Stomach (tissue), 9 donors: ENCODE results near the gene ACTN4. TPM values are rescaled to one million over a fixed set of nuclear protein-coding genes. Genes with fewer than 3 reads are reported as not detected.
"Not testable (repeated sequence)": the region's sequence is repeated elsewhere in the genome, so short reads cannot be mapped to it uniquely, and the experiment has no call there.

Source experiments
- DNase-seq, 2 donors: peaks; one replicate each; pipeline versions ENCODE4 v3.0.0 to v3.0.0-alpha.2; 2013 to 2019
- H3K27ac ChIP-seq, 5 donors: fragments of 200-600 bp in 4 of 5; sonication (generic) in 4 of 5; one replicate each; pipeline ENCODE4 v1.5.1; 2013 to 2019; ENCODE audit warnings: mild to moderate bottlenecking in 1 of 5, moderate library complexity in 1 of 5
- H3K27me3 ChIP-seq, 3 donors: fragments of 200-600 bp; sonication (generic); one replicate each; pipeline ENCODE4 v1.5.1; 2017 to 2019; ENCODE audit warnings: mixed run types in 1 of 3
- H3K36me3 ChIP-seq, 4 donors: fragments of 200-600 bp; sonication (generic); 1 replicate in 3 of 4; 2 replicates in 1 of 4; pipeline ENCODE4 v1.5.1; 2016 to 2019
- H3K4me1 ChIP-seq, 4 donors: fragments of 200-600 bp; sonication (generic); one replicate each; pipeline ENCODE4 v1.5.1; 2016 to 2019
- H3K4me3 ChIP-seq, 4 donors: fragments of 200-600 bp; sonication (generic) in 3 of 4; one replicate each; pipeline ENCODE4 v1.5.1; 2016 to 2019; ENCODE audit warnings: mild to moderate bottlenecking in 1 of 4
- H3K9me3 ChIP-seq, 4 donors: fragments of 200-600 bp; sonication (generic); one replicate each; pipeline ENCODE4 v1.5.1; 2016 to 2019
- CTCF ChIP-seq, 7 experiments: fragments of 450-650 bp in 4 of 7; fragments of 200-600 bp in 3 of 7; sonication (generic) in 3 of 7; IDR thresholded peaks; one replicate each; pipeline ENCODE4 v1.5.1; 2016 to 2019; ENCODE audit warnings: antibody characterized with exemption in 7 of 7, control low read depth in 2 of 7, mild to moderate bottlenecking in 1 of 7
- EP300 ChIP-seq: sonication (generic); formaldehyde crosslinking; IDR thresholded peaks from one replicate; pipeline ENCODE4 v1.6.1; 2017; ENCODE audit warnings: antibody characterized with exemption
- POLR2A ChIP-seq, 4 donors: fragments of 450-650 bp; IDR thresholded peaks; one replicate each; pipeline ENCODE4 v1.6.1; 2016; ENCODE audit warnings: antibody characterized with exemption in 4 of 4, control low read depth in 2 of 4, mild to moderate bottlenecking in 1 of 4, moderate library complexity in 1 of 4
- POLR2AphosphoS5 ChIP-seq, 3 donors: sonication (generic); formaldehyde crosslinking; IDR thresholded peaks; one replicate each; pipeline ENCODE4 v1.6.1; 2016; ENCODE audit warnings: antibody characterized with exemption in 3 of 3
- WGBS, 5 donors: extraction: QIAGEN DNeasy Blood & Tissue Kit in 3 of 5; methylation state at CpG; one replicate each; pipeline versions ENCODE4 v1.1.5 to v1.1.7; 2013 to 2018; 5-methylcytosine and 5-hydroxymethylcytosine counted together
- intact Hi-C: fragments of 100-400 bp; cut with DNase I; formaldehyde crosslinking; loops from one replicate; pipeline ENCODE4 v1.15.1; 2023; ENCODE audit warnings: low total_unique reads
- polyA plus RNA-seq, 3 donors: library from polyadenylated mRNA; stranded (reverse); fragments of 200-250 nt; gene quantifications; one replicate each; pipeline ENCODE4 v1.2.3, GENCODE V29; 2013
- total RNA-seq, 5 donors: library from RNA; depleted of rRNA; stranded (reverse); fragments of >200 nt; gene quantifications; one replicate each; pipeline versions ENCODE4 v1.1.0 to v1.2.3, GENCODE V29; 2014 to 2016
- donor health status: healthy with polysubstance abuse.
- donor health status: Bipolar disorder and iron deficiency.
- donor health status: healthy.

Gene ACTN4
- total and polyA plus RNA-seq, 8 donors, result 55.3 to 343 (median 261) TPM

- WGBS, 5 donors, result 77 to 88% (median 80%) methylated on average over 3 of the region's 3 CpGs
- DNase-seq, result no peak
- no peak overlapping the region for H3K27ac ChIP-seq
- H3K4me1 ChIP-seq, result peaks cover 5 to 18% (median 7%) of the 10 kb centered on the region in 4 donors
- H3K9me3 ChIP-seq, result no peaks in the 10 kb centered on the region
- TF ChIP-seq POLR2AphosphoS5 (IDR thresholded peaks at IDR 0.05) (no peak), POLR2A (IDR thresholded peaks at IDR 0.05) (no peak), EP300 (no peak), CTCF (IDR thresholded peaks at IDR 0.05) (no peak)
- H3K27me3 ChIP-seq, result no peaks in the 10 kb centered on the region
- peaks cover 87 to 98% (median 97%) of the 10 kb centered on the region in 4 donors for H3K36me3 ChIP-seq
- H3K4me3 ChIP-seq, result no peak overlapping the region
- intact Hi-C loops, result no loop called here
Observed at GRCh38 chr19:38624822-38625221, 22.6 kb upstream of the ACTN4 start.

- Histone ChIP-seq H3K4me1 (peaks cover 0 to 2% (median 0%) of the 10 kb centered on the region in 4 donors), H3K9me3 (no peaks in the 10 kb centered on the region), H3K4me3 (no peak overlapping the region), H3K36me3 (peaks cover 86 to 100% (median 99%) of the 10 kb centered on the region in 4 donors), H3K27me3 (no peaks in the 10 kb centered on the region), H3K27ac (no peak overlapping the region)
- intact Hi-C loops, result no loop called here
- WGBS, 5 donors, result 92 to 98% (median 95%) methylated on average over 4 of the region's 4 CpGs
- TF ChIP-seq POLR2AphosphoS5 (IDR thresholded peaks at IDR 0.05) (no peak), POLR2A (IDR thresholded peaks at IDR 0.05) (no peak), EP300 (no peak)
- no peak for DNase-seq
Observed at GRCh38 chr19:38626401-38626800, 21.0 kb upstream of the ACTN4 start.

GRCh38 chr19:38629568-38629967 is 17.9 kb upstream of the ACTN4 start:
- intact Hi-C loops, result no loop called here
- Histone ChIP-seq H3K9me3 (no peaks in the 10 kb centered on the region), H3K4me1 (peaks cover 0 to 2% (median under 1%) of the 10 kb centered on the region in 4 donors), H3K27ac (no peak overlapping the region), H3K27me3 (no peaks in the 10 kb centered on the region), H3K36me3 (peaks cover 70 to 92% (median 92%) of the 10 kb centered on the region in 4 donors), H3K4me3 (no peak overlapping the region)
- DNase-seq, result no peak
- WGBS, 5 donors, result 77 to 93% (median 88%) methylated on average over 5 to 6 of the region's 6 CpGs
- no peak for TF ChIP-seq POLR2A (IDR thresholded peaks at IDR 0.05)
- no peak for TF ChIP-seq CTCF (IDR thresholded peaks at IDR 0.05)
- TF ChIP-seq POLR2AphosphoS5 (IDR thresholded peaks at IDR 0.05), result no peak
- no peak for TF ChIP-seq EP300

GRCh38 chr19:38631301-38631700 is 16.1 kb upstream of the ACTN4 start:
- whole genome bisulfite sequencing, 5 donors, result 69 to 77% (median 74%) methylated on average over 11 of the region's 11 CpGs
- peaks cover 59 to 90% (median 90%) of the 10 kb centered on the region in 4 donors for H3K36me3 ChIP-seq

GRCh38 chr19:38631811-38632475 is 15.5 kb upstream of the ACTN4 start:
- intact Hi-C loops, H3K4me3 ChIP-seq, H3K9me3 ChIP-seq, DNase-seq, H3K27me3 ChIP-seq, H3K27ac ChIP-seq: not testable (repeated sequence)
- H3K4me1 ChIP-seq, result peaks cover 3 to 24% (median 14%) of the 10 kb centered on the region in 4 donors
- 61 to 69% (median 67%) methylated on average over 7 of the region's 7 CpGs for WGBS, 5 donors
- peaks cover 53 to 87% (median 85%) of the 10 kb centered on the region in 4 donors for H3K36me3 ChIP-seq

More at GRCh38 chr19:38631301-38631700, 16.1 kb upstream of the ACTN4 start:
- H3K9me3 ChIP-seq, H3K27me3 ChIP-seq, H3K4me3 ChIP-seq, DNase-seq, intact Hi-C loops, H3K27ac ChIP-seq: not testable (repeated sequence)
- H3K4me1 ChIP-seq, result peaks cover 0 to 18% (median 8%) of the 10 kb centered on the region in 4 donors
